Adrenal gland (tissue), 12 donors: Measurements from ENCODE around the gene PRMT7. TPM values are rescaled to one million over a fixed set of nuclear protein-coding genes. Genes with fewer than 3 reads are reported as not detected.

Experiments
- DNase-seq, 7 donors: peaks; one replicate each; pipeline ENCODE4 v3.0.0-alpha.2; 2019 to 2020
- H3K27ac ChIP-seq, 5 donors: fragments of 200-600 bp; sonication (generic) in 4 of 5; 1 replicate in 3 of 5; 2 replicates in 2 of 5; pipeline versions ENCODE4 v1.5.1 to v1.8.0; 2016 to 2020; ENCODE audit warnings: mild to moderate bottlenecking in 1 of 5
- H3K27me3 ChIP-seq: fragments of 200-600 bp; 2 replicates; pipeline ENCODE4 v1.8.0; 2021
- H3K36me3 ChIP-seq, 2 donors: fragments of 200-600 bp; replicated peaks in 1 of 2; 1 replicate in 1 of 2; 2 replicates in 1 of 2; pipeline versions ENCODE4 v1.5.1 to v1.8.0; 2018 to 2022
- H3K4me1 ChIP-seq, 2 donors: fragments of 200-600 bp; replicated peaks in 1 of 2; 1 replicate in 1 of 2; 2 replicates in 1 of 2; pipeline versions ENCODE4 v1.5.1 to v1.8.0; 2018 to 2021
- H3K4me3 ChIP-seq, 4 donors: fragments of 200-600 bp; sonication (generic) in 3 of 4; one replicate each; pipeline ENCODE4 v1.5.1; 2016 to 2018
- H3K9me3 ChIP-seq, 3 donors: fragments of 200-600 bp; sonication (generic) in 1 of 3; replicated peaks in 1 of 3; 1 replicate in 2 of 3; 2 replicates in 1 of 3; pipeline versions ENCODE4 v1.5.1 to v1.8.0; 2016 to 2021
- CTCF ChIP-seq, 6 experiments: fragments of 450-650 bp in 4 of 6; fragments of 200-600 bp in 2 of 6; sonication (generic) in 1 of 6; IDR thresholded peaks; 1 replicate in 5 of 6; 2 replicates in 1 of 6; pipeline versions ENCODE4 v1.5.1 to v1.8.0; 2016 to 2021; ENCODE audit warnings: antibody characterized with exemption in 6 of 6, mild to moderate bottlenecking in 2 of 6, moderate library complexity in 1 of 6
- POLR2A ChIP-seq, 2 donors: fragments of 450-650 bp; IDR thresholded peaks; one replicate each; pipeline ENCODE4 v1.6.1; 2017; ENCODE audit warnings: antibody characterized with exemption in 2 of 2, mild to moderate bottlenecking in 2 of 2, moderate library complexity in 1 of 2
- WGBS, 4 donors: extraction: QIAGEN DNeasy Blood & Tissue Kit in 2 of 4; methylation state at CpG; one replicate each; pipeline versions ENCODE4 v1.1.5 to v1.1.7; 2013 to 2017; 5-methylcytosine and 5-hydroxymethylcytosine counted together
- intact Hi-C, 2 donors: fragments of 100-400 bp; cut with DNase I; formaldehyde crosslinking; loops; one replicate each; pipeline versions ENCODE4 v1.14.1 to v1.15.0; 2022 to 2023
- polyA plus RNA-seq, 3 donors: library from polyadenylated mRNA; stranded (reverse); fragments of 200-250 nt in 2 of 3; fragments of 350-450 nt in 1 of 3; fragmentation: Illumina TruSeq in 1 of 3; extraction: RNeasy Lipid Tissue Mini Kit (QIAGEN cat#74804) in 1 of 3; gene quantifications; one replicate each; pipeline ENCODE4 v1.2.3, GENCODE V29; 2013 to 2014
- total RNA-seq, 9 donors: library from RNA; depleted of rRNA in 4 of 9; stranded (reverse); fragments of >200 nt in 4 of 9; fragments of 120-200 nt in 1 of 9; fragmentation: NEBNext Ultra II Directional in 1 of 9; extraction: Animal tissue kit (Norgen Biotek cat#: 25700) in 1 of 9; gene quantifications; one replicate each; pipeline versions ENCODE4 v1.1.0 to v1.2.4, GENCODE V29; 2013 to 2023
- donor health status: healthy with polysubstance abuse.
- donor health status: Bipolar disorder and iron deficiency.
- donor health status: DM: yes; HTN: yes; CAD: no.
- donor health status: DM: no; HTN: no; CAD: no.
- donor health status: DM: no; HTN: no; CAD: no.
- donor health status: DM: yes; HTN: yes; CAD: no.

The PRMT7 gene
- total and polyA plus RNA-seq, 12 donors, result 30.0 to 141 (median 42.7) TPM

- Histone ChIP-seq H3K27me3 (no peaks in the 10 kb centered on the region), H3K4me1 (peaks cover 14 to 25% of the 10 kb centered on the region in 2 donors), H3K27ac (peak overlapping the region; percentile 93 to 100 (median 98)), H3K4me3 (peak overlapping the region in 3 of 4 donors; percentile 84 to 88 (median 88)), H3K36me3 (peaks cover 0 to 6% of the 10 kb centered on the region in 2 donors), H3K9me3 (no peaks in the 10 kb centered on the region)
- 1 to 4% (median 3%) methylated on average over 21 to 23 of the region's 23 CpGs for WGBS, 4 donors
- DNase-seq, result peak; percentile 67 to 91 (median 89)
- TF ChIP-seq CTCF (IDR thresholded peaks at IDR 0.05) (no peak), POLR2A (IDR thresholded peaks at IDR 0.05) (peak; percentile 37 to 85)
- intact Hi-C loops, result no loop called here
These were observed 45.5 kb upstream of the PRMT7 start for GRCh38 chr16:68265078-68265920.

GRCh38 chr16:68267612-68268405, 43.0 kb upstream of the PRMT7 start:
- H3K4me3 ChIP-seq, result no peak overlapping the region
- 61 to 71% (median 70%) methylated on average over 6 of the region's 6 CpGs for WGBS, 4 donors

GRCh38 chr16:68269793-68270192, 41.0 kb upstream of the PRMT7 start:
- intact Hi-C loops, result no loop called here
- peak overlapping the region in 2 of 5 donors; percentile 81 to 86 for H3K27ac ChIP-seq
- no peaks in the 10 kb centered on the region for H3K27me3 ChIP-seq
- no peaks in the 10 kb centered on the region for H3K9me3 ChIP-seq
- 95 to 98% (median 97%) methylated on average over 4 of the region's 4 CpGs for WGBS, 4 donors
- H3K4me3 ChIP-seq, result no peak overlapping the region
- no peak for DNase-seq
- TF ChIP-seq CTCF (IDR thresholded peaks at IDR 0.05) (no peak), POLR2A (IDR thresholded peaks at IDR 0.05) (no peak)
- H3K36me3 ChIP-seq, result peaks cover 0 to 13% of the 10 kb centered on the region in 2 donors
- peaks cover 40 to 44% of the 10 kb centered on the region in 2 donors for H3K4me1 ChIP-seq

More at GRCh38 chr16:68267612-68268405, 43.0 kb upstream of the PRMT7 start:
- intact Hi-C loops, result no loop called here
- peak overlapping the region in 1 of 5 donors; percentile 24 for H3K27ac ChIP-seq
- H3K9me3 ChIP-seq, result no peaks in the 10 kb centered on the region
- no peaks in the 10 kb centered on the region for H3K27me3 ChIP-seq
- no peaks in the 10 kb centered on the region for H3K36me3 ChIP-seq
- no peak for DNase-seq
- H3K4me1 ChIP-seq, result peaks cover 37 to 48% of the 10 kb centered on the region in 2 donors
- TF ChIP-seq POLR2A (IDR thresholded peaks at IDR 0.05), result no peak
- no peak for TF ChIP-seq CTCF (IDR thresholded peaks at IDR 0.05)

GRCh38 chr16:68270353-68270752, 40.5 kb upstream of the PRMT7 start:
- Histone ChIP-seq H3K4me3 (no peak overlapping the region), H3K9me3 (no peaks in the 10 kb centered on the region), H3K27me3 (no peaks in the 10 kb centered on the region), H3K4me1 (peaks cover 40 to 43% of the 10 kb centered on the region in 2 donors), H3K27ac (peak overlapping the region in 4 of 5 donors; percentile 64 to 86 (median 82)), H3K36me3 (peaks cover 0 to 15% of the 10 kb centered on the region in 2 donors)
- TF ChIP-seq CTCF (IDR thresholded peaks at IDR 0.05), result no peak
- TF ChIP-seq POLR2A (IDR thresholded peaks at IDR 0.05), result no peak
- no peak for DNase-seq
- WGBS, 4 donors, result 0 to 45% (median 0%) methylated on average over 1 of the region's 1 CpG
- intact Hi-C loops, result no loop called here
